ENCODE measurements around the gene WDPCP. TPM values are rescaled to one million over a fixed set of nuclear protein-coding genes. Genes with fewer than 3 reads are reported as not detected.

The WDPCP gene
- total and polyA plus RNA-seq, 2 of the 13 experiments (the other 11 are each of a cell fraction or from before 2014, with no cell fraction given) = 2.9 to 5.2 TPM

GRCh38 chr2:63588385-63589147 lies at the start of gene WDPCP, which contains the start of gene MDH1 (continued):
- no peak for TF ChIP-seq NONO (IDR thresholded peaks at IDR 0.05)
- peak; percentile 94 for TF ChIP-seq NONO (CRISPR knock-in tag; conservative IDR thresholded peaks at IDR 0.05)
- peak; percentile 86; the same call in 1 of the 2 replicates for TF ChIP-seq TSC22D2 (CRISPR knock-in tag; IDR thresholded peaks at IDR 0.05; ENCODE audit: borderline replicate concordance)
- TF ChIP-seq RARA (CRISPR knock-in tag; IDR thresholded peaks at IDR 0.05) = no peak
- TF ChIP-seq ZNF749 (CRISPR knock-in tag; IDR thresholded peaks at IDR 0.05; ENCODE audit: borderline replicate concordance) = no peak
- TF ChIP-seq HOXD1 (CRISPR knock-in tag; IDR thresholded peaks at IDR 0.05) = peak; percentile 52; the same call in 1 of the 2 replicates
- peak; percentile 91 for TF ChIP-seq ZNF205 (CRISPR knock-in tag; IDR thresholded peaks at IDR 0.05)
- TF ChIP-seq SRY (CRISPR knock-in tag; IDR thresholded peaks at IDR 0.05) = peak; percentile 75; the same call in 1 of the 2 replicates
- TF ChIP-seq ETV5 (CRISPR knock-in tag; IDR thresholded peaks at IDR 0.05; ENCODE audit: borderline replicate concordance) = no peak; the same call in 1 of the 2 replicates
- peak; percentile 95 for TF ChIP-seq TBX3 (IDR thresholded peaks at IDR 0.05; ENCODE audit: borderline replicate concordance)
- no peak for TF ChIP-seq MIER2 (CRISPR knock-in tag; IDR thresholded peaks at IDR 0.05)
- peak; percentile 83 for TF ChIP-seq ZMAT3 (CRISPR knock-in tag; conservative IDR thresholded peaks at IDR 0.05)
- TF ChIP-seq NPAS2 (CRISPR knock-in tag; IDR thresholded peaks at IDR 0.05; ENCODE audit: borderline replicate concordance) = no peak
- TF ChIP-seq FOSL1 (CRISPR knock-in tag; IDR thresholded peaks at IDR 0.05; ENCODE audit: borderline replicate concordance) = no peak
- TF ChIP-seq RORA (CRISPR knock-in tag; IDR thresholded peaks at IDR 0.05) = peak; percentile 48; the same call in 1 of the 2 replicates
- TF ChIP-seq ETS1 (CRISPR knock-in tag; IDR thresholded peaks at IDR 0.05) = no peak
- TF ChIP-seq ZNF530 (CRISPR knock-in tag; IDR thresholded peaks at IDR 0.05; ENCODE audit: low read depth) = no peak
- peak; percentile 53; the same call in 1 of the 2 replicates for TF ChIP-seq TFE3 (CRISPR knock-in tag; IDR thresholded peaks at IDR 0.05)
- peak; percentile 92 for TF ChIP-seq CEBPG (CRISPR knock-in tag; IDR thresholded peaks at IDR 0.05)
- TF ChIP-seq HNF1B (CRISPR knock-in tag; IDR thresholded peaks at IDR 0.05) = peak; percentile 77; the same call in 1 of the 2 replicates
- no peak for TF ChIP-seq ZNF747 (CRISPR knock-in tag; IDR thresholded peaks at IDR 0.05; ENCODE audit: borderline replicate concordance)
- TF ChIP-seq ZNF629 (CRISPR knock-in tag; conservative IDR thresholded peaks at IDR 0.05) = 0 out of 2 replicates have a peak, but pooled peaks have one; percentile 14
- no peak for TF ChIP-seq ZNF550 (CRISPR knock-in tag; IDR thresholded peaks at IDR 0.05; ENCODE audit: borderline replicate concordance)
- TF ChIP-seq MLXIP (CRISPR knock-in tag; IDR thresholded peaks at IDR 0.05; ENCODE audit: borderline replicate concordance) = no peak; the same call in 1 of the 2 replicates

Measured in HepG2 (cell line).